GM20000 (cell line): Measurements from ENCODE around the gene ITGA1.

ENCODE experiments used
- DNase-seq: peaks from one replicate; pipeline ENCODE4 v3.0.0; 2012; ENCODE audit warnings: low spot score
- TF ChIP-seq, protein P1 (sequence below): IDR thresholded peaks from 2 replicates; pipeline ENCODE4 v1.5.1; 2012; ENCODE audit warnings: mild to moderate bottlenecking, control low read depth; ENCODE audit errors: extremely low read depth, missing control alignments

ITGA1 gene

GRCh38 chr5:52783226-52783959, 4.3 kb upstream of the ITGA1 start:
- TF ChIP-seq, protein P1, sequence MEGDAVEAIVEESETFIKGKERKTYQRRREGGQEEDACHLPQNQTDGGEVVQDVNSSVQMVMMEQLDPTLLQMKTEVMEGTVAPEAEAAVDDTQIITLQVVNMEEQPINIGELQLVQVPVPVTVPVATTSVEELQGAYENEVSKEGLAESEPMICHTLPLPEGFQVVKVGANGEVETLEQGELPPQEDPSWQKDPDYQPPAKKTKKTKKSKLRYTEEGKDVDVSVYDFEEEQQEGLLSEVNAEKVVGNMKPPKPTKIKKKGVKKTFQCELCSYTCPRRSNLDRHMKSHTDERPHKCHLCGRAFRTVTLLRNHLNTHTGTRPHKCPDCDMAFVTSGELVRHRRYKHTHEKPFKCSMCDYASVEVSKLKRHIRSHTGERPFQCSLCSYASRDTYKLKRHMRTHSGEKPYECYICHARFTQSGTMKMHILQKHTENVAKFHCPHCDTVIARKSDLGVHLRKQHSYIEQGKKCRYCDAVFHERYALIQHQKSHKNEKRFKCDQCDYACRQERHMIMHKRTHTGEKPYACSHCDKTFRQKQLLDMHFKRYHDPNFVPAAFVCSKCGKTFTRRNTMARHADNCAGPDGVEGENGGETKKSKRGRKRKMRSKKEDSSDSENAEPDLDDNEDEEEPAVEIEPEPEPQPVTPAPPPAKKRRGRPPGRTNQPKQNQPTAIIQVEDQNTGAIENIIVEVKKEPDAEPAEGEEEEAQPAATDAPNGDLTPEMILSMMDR: no peak
- DNase-seq: no peak

DNA sequence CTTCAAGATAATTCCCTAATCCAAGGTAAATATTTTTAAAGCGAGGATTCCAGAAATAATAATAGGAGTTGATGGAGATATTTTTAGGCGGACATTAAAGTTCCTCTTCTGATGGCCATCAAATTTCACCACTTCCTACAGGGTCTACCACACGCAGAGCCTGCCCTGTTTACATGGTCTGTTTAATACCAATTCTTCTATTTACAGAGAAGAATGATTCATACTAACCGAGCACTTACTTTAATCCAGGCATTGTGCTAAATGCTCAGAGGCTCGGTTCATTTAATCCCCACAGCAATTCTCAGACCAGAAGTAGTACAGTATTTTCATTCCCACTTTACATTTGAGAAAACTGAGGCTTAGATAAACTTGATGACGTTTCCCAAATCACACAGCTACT, 3.0 kb upstream of the ITGA1 start:
- DNase-seq: no peak
- TF ChIP-seq, protein P1: no peak

GRCh38 chr5:52786391-52786790, 1.3 kb upstream of the ITGA1 start:
- TF ChIP-seq, protein P1: no peak
- no peak for DNase-seq

- TF ChIP-seq, protein P1: peak; percentile 39
- DNase-seq: peak; percentile 40
These were observed 642 bp upstream of the ITGA1 start for GRCh38 chr5:52786949-52787599.

GRCh38 chr5:52788505-52788821, 747 bp downstream of the ITGA1 start:
- TF ChIP-seq, protein P1: no peak

GRCh38 chr5:52789378-52789777, 1.7 kb downstream of the ITGA1 start:
- TF ChIP-seq, protein P1: no peak
- DNase-seq: no peak

More at GRCh38 chr5:52788505-52788821, 747 bp downstream of the ITGA1 start:
- DNase-seq: no peak

DNA sequence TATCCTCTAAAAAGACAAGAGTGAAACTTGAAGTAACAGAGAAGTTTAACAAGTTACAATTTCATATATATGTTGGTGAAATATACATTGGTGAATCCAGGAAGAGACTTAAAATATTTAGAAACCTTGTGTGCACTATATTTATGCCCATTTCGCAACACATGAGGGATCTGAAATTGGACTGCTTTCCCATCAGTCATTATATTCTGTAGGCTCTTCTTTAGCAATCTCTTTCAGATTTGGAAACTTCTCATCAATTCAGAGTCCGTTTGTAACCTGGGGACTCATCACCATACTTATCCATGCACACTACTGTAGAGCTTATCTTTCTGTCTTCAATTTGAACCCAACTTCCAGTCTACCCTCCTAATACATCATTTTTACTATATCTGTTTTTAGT, 2.1 kb downstream of the ITGA1 start:
- no peak for DNase-seq
- TF ChIP-seq, protein P1: no peak
